H9 (cell line): ENCODE data around the gene ANKRD12. TPM values are rescaled to one million over a fixed set of nuclear protein-coding genes. Genes with fewer than 3 reads are reported as not detected.

Source experiments
- DNase-seq: peaks from one replicate; pipeline ENCODE4 v3.0.0-alpha.2; 2017
- H2AFZ ChIP-seq: one replicate; pipeline ENCODE4 v1.6.1; 2013; ENCODE audit warnings: mild to moderate bottlenecking, low read length, control low read depth, moderate library complexity
- H2AK5ac ChIP-seq: 2 replicates; pipeline ENCODE4 v1.6.1; 2013; ENCODE audit warnings: low read length, control low read depth, mixed read lengths; ENCODE audit not compliant: insufficient read length
- H2BK120ac ChIP-seq: one replicate; pipeline ENCODE4 v1.6.1; 2013; ENCODE audit warnings: low read depth, mild to moderate bottlenecking, low read length, control low read depth, inconsistent platforms; ENCODE audit not compliant: poor library complexity, severe bottlenecking
- H2BK12ac ChIP-seq: 2 replicates; pipeline ENCODE4 v1.6.1; 2013; ENCODE audit warnings: low read length, control low read depth, mixed read lengths, low read depth; ENCODE audit not compliant: insufficient read length
- H2BK15ac ChIP-seq: 2 replicates; pipeline ENCODE4 v1.6.1; 2013; ENCODE audit warnings: low read depth, low read length, control low read depth
- H2BK20ac ChIP-seq: one replicate; pipeline ENCODE4 v1.6.1; 2013; ENCODE audit warnings: low read depth, mild to moderate bottlenecking, low read length, control low read depth, inconsistent platforms; ENCODE audit not compliant: poor library complexity, severe bottlenecking
- H2BK5ac ChIP-seq: 2 replicates; pipeline ENCODE4 v1.6.1; 2013; ENCODE audit warnings: low read length, control low read depth, mixed read lengths; ENCODE audit not compliant: insufficient read length
- H3K14ac ChIP-seq: 2 replicates; pipeline ENCODE4 v1.6.1; 2013; ENCODE audit warnings: low read length, control low read depth; ENCODE audit not compliant: insufficient read depth
- H3K18ac ChIP-seq: 2 replicates; pipeline ENCODE4 v1.6.1; 2013; ENCODE audit warnings: low read depth, mild to moderate bottlenecking, mixed read lengths, low read length, control low read depth; ENCODE audit not compliant: insufficient read length
- H3K23ac ChIP-seq: 2 replicates; pipeline ENCODE4 v1.6.1; 2013; ENCODE audit warnings: low read length, control low read depth, mixed read lengths, low read depth; ENCODE audit not compliant: insufficient read length
- H3K23me2 ChIP-seq: 2 replicates; pipeline ENCODE4 v1.6.1; 2013; ENCODE audit warnings: low read depth, mild to moderate bottlenecking, mixed read lengths, low read length, control low read depth; ENCODE audit not compliant: insufficient read length, poor library complexity, severe bottlenecking
- H3K27ac ChIP-seq: 2 replicates; pipeline ENCODE4 v1.5.1; 2013; ENCODE audit warnings: low read length, control low read depth, mixed read lengths, low read depth; ENCODE audit not compliant: insufficient read length
- H3K27me3 ChIP-seq: 2 replicates; pipeline ENCODE4 v1.6.1; 2013; ENCODE audit warnings: low read length, control low read depth, inconsistent platforms; ENCODE audit not compliant: insufficient read depth
- H3K4ac ChIP-seq: 2 replicates; pipeline ENCODE4 v1.6.1; 2013; ENCODE audit warnings: low read depth, mild to moderate bottlenecking, control low read depth, inconsistent platforms, low read length, moderate library complexity
- H3K4me1 ChIP-seq: 2 replicates; pipeline ENCODE4 v1.6.1; 2013; ENCODE audit warnings: low read length, control low read depth, inconsistent platforms; ENCODE audit not compliant: insufficient read depth
- H3K4me2 ChIP-seq: 2 replicates; pipeline ENCODE4 v1.6.1; 2013; ENCODE audit warnings: low read length, control low read depth, mixed read lengths; ENCODE audit not compliant: insufficient read length, insufficient read depth
- H3K56ac ChIP-seq: 2 replicates; pipeline ENCODE4 v1.6.1; 2013; ENCODE audit warnings: low read depth, mild to moderate bottlenecking, mixed read lengths, low read length, control low read depth; ENCODE audit not compliant: insufficient read length
- H3K79me1 ChIP-seq: 2 replicates; pipeline ENCODE4 v1.6.1; 2013; ENCODE audit warnings: low read depth, mild to moderate bottlenecking, moderate library complexity, low read length, control low read depth, inconsistent platforms; ENCODE audit not compliant: insufficient read depth, poor library complexity, severe bottlenecking
- H3K79me2 ChIP-seq: 2 replicates; pipeline ENCODE4 v1.6.1; 2013; ENCODE audit warnings: low read length, control low read depth, inconsistent platforms; ENCODE audit not compliant: insufficient read depth
- H3K9ac ChIP-seq: 2 replicates; pipeline ENCODE4 v1.6.1; 2013; ENCODE audit warnings: low read length, control low read depth, mixed read lengths; ENCODE audit not compliant: insufficient read length; ENCODE audit errors: extremely low read depth
- H3K9me3 ChIP-seq: one replicate; pipeline ENCODE4 v1.6.1; 2013; ENCODE audit warnings: low read depth, low read length, inconsistent platforms; ENCODE audit not compliant: control insufficient read depth
- H3T11ph ChIP-seq: one replicate; pipeline ENCODE4 v1.6.1; 2013; ENCODE audit warnings: mild to moderate bottlenecking, low read length, control low read depth, inconsistent platforms
- H4K20me1 ChIP-seq: one replicate; pipeline ENCODE4 v1.6.1; 2013; ENCODE audit not compliant: control insufficient read depth, insufficient read length, insufficient read depth
- H4K5ac ChIP-seq: 2 replicates; pipeline ENCODE4 v1.6.1; 2013; ENCODE audit warnings: low read depth, mild to moderate bottlenecking, mixed read lengths, low read length, control low read depth; ENCODE audit not compliant: insufficient read length
- H4K8ac ChIP-seq: replicated peaks from 2 replicates; pipeline ENCODE4 v1.6.1; 2013; ENCODE audit warnings: low read length, control low read depth, mixed read lengths, low read depth; ENCODE audit not compliant: insufficient read length
- H4K91ac ChIP-seq: 2 replicates; pipeline ENCODE4 v1.6.1; 2013; ENCODE audit warnings: low read depth, mild to moderate bottlenecking, moderate library complexity, mixed read lengths, low read length, control low read depth; ENCODE audit not compliant: insufficient read length
- H3K27ac Mint-ChIP-seq, 3 experiments: 2 replicates in 2 of 3; 3 replicates in 1 of 3; pipeline ENCODE4 v1.8.0; 2020 to 2021; ENCODE audit warnings: mixed read lengths in 3 of 3, mild to moderate bottlenecking in 1 of 3, moderate library complexity in 1 of 3
- H3K27me3 Mint-ChIP-seq: 2 replicates; pipeline ENCODE4 v1.8.0; 2021; ENCODE audit warnings: low read depth, mild to moderate bottlenecking, moderate library complexity, mixed read lengths
- H3K36me3 Mint-ChIP-seq, 3 experiments: 2 replicates in 2 of 3; 3 replicates in 1 of 3; pipeline ENCODE4 v1.8.0; 2020 to 2021; ENCODE audit warnings: low read depth in 3 of 3, mixed read lengths in 3 of 3; ENCODE audit not compliant: insufficient read depth in 1 of 3
- H3K4me1 Mint-ChIP-seq, 2 experiments: 2 replicates each; pipeline ENCODE4 v1.8.0; 2020; ENCODE audit warnings: mixed read lengths in 2 of 2
- H3K4me3 Mint-ChIP-seq, 2 experiments: 2 replicates in 1 of 2; 3 replicates in 1 of 2; pipeline ENCODE4 v1.8.0; 2020 to 2021; ENCODE audit warnings: mild to moderate bottlenecking in 2 of 2, mixed read lengths in 2 of 2, moderate library complexity in 1 of 2
- H3K9me3 Mint-ChIP-seq, 2 experiments: 2 replicates in 1 of 2; 3 replicates in 1 of 2; pipeline ENCODE4 v1.8.0; 2020; ENCODE audit warnings: mild to moderate bottlenecking in 2 of 2, mixed read lengths in 2 of 2, moderate library complexity in 1 of 2
- WGBS: extraction: QIAGEN DNeasy Blood & Tissue Kit; methylation state at CpG from one replicate; pipeline ENCODE4 v1.1.7; 2013; ENCODE audit warnings: missing lambda C conversion rate, low lambda C conversion rate, mixed read lengths; ENCODE audit not compliant: insufficient read length; ENCODE audit errors: extremely low coverage; 5-methylcytosine and 5-hydroxymethylcytosine counted together
- total RNA-seq: library from RNA; stranded (reverse); gene quantifications from 2 replicates; pipeline ENCODE4 v1.2.1, GENCODE V29; 2021
- TF ChIP-seq, protein P1 (sequence below): fragments of 200-600 bp; sonication (generic); conservative IDR thresholded peaks from 3 replicates; pipeline ENCODE4 v1.8.0; 2021; ENCODE audit warnings: antibody characterized with exemption, mild to moderate bottlenecking

ANKRD12 gene
- total RNA-seq, 1 experiment from 2014 or later: 38.9 TPM

DNA sequence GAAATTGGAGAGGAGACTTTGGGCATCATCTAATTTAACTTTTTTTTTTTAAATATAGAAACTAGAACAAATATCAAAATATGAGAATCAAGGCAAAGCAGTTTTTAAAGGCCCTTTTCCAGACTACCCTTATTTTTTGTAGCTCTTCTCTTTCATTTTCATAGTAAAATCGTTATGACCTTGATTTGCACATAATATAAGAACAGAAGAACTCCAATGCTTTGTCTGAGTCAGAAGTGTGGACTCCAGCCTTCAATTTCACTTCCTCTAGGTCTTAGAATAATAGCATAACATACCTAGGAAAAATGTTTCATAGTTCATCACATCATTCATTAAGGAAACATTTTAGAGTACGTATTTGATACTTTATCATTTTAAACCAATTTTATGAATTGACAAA is 74.4 kb downstream of the ANKRD12 start:
- Histone ChIP-seq H2AFZ (no peak overlapping the region), H3K27me3 (no peaks in the 10 kb centered on the region), H3K9me3 (no peaks in the 10 kb centered on the region), H2BK5ac (no peak overlapping the region), H4K8ac (no peak overlapping the region), H3K79me1 (no peaks in the 10 kb centered on the region), H2BK20ac (no peak overlapping the region), H3K4me1 (no peaks in the 10 kb centered on the region), H3K9ac (no peak overlapping the region), H4K5ac (no peak overlapping the region), H3K4ac (no peak overlapping the region), H3K23me2 (no peaks in the 10 kb centered on the region), H4K91ac (no peak overlapping the region), H3K56ac (no peak overlapping the region), H2BK15ac (no peak overlapping the region), H3K14ac (no peak overlapping the region), H3K79me2 (no peaks in the 10 kb centered on the region), H2BK120ac (no peak overlapping the region), H3K4me2 (no peak overlapping the region), H2AK5ac (no peak overlapping the region), H3K23ac (no peak overlapping the region), H3T11ph (no peak overlapping the region), H3K18ac (no peak overlapping the region), H4K20me1 (no peaks in the 10 kb centered on the region), H2BK12ac (no peak overlapping the region), H3K27ac (no peak overlapping the region)
- Mint-ChIP-seq H3K4me3 (no peak overlapping the region), H3K27me3 (no peaks in the 10 kb centered on the region), H3K4me1 (peaks cover 5 to 6% of the 10 kb centered on the region in 2 experiments), H3K9me3 (no peaks in the 10 kb centered on the region), H3K36me3 (peaks cover 4 to 16% (median 13%) of the 10 kb centered on the region in 3 experiments; a peak in 5 of 7 replicates), H3K27ac (0 out of 7 replicates have a peak overlapping the region, but pooled peaks of 1 of the 3 experiments have one; percentile 4)
- no CpG with 5 or more reads among the region's 2 CpGs for WGBS
- no peak for DNase-seq
- TF ChIP-seq, protein P1, sequence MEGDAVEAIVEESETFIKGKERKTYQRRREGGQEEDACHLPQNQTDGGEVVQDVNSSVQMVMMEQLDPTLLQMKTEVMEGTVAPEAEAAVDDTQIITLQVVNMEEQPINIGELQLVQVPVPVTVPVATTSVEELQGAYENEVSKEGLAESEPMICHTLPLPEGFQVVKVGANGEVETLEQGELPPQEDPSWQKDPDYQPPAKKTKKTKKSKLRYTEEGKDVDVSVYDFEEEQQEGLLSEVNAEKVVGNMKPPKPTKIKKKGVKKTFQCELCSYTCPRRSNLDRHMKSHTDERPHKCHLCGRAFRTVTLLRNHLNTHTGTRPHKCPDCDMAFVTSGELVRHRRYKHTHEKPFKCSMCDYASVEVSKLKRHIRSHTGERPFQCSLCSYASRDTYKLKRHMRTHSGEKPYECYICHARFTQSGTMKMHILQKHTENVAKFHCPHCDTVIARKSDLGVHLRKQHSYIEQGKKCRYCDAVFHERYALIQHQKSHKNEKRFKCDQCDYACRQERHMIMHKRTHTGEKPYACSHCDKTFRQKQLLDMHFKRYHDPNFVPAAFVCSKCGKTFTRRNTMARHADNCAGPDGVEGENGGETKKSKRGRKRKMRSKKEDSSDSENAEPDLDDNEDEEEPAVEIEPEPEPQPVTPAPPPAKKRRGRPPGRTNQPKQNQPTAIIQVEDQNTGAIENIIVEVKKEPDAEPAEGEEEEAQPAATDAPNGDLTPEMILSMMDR: no peak
